Activated naive CD4-positive, alpha-beta T cell treated with anti-CD3 and anti-CD28 coated beads, Interleukin-2, amount 10 ng/mL, durations not matched to agents 7 days and 5 days (primary cell): ENCODE measurements around the gene CORO2B.
A peak's percentile ranks its signal among the peaks of the same experiment; 100 is the strongest.

Experiments
- CTCF ChIA-PET: fragments of 350-600 bp; sonication (Branson Sonifier 250); formaldehyde crosslinking; loops from one replicate; lab custom pipeline; 2021; ENCODE audit warnings: antibody characterized with exemption; lab: Charles Lee
- DNase-seq: peaks from one replicate; pipeline ENCODE4 v3.0.0-alpha.2; 2020
- H3K27ac Mint-ChIP-seq: one replicate; pipeline ENCODE4 v1.8.0; 2021; ENCODE audit warnings: mild to moderate bottlenecking, moderate library complexity, mixed read lengths
- H3K27me3 Mint-ChIP-seq: one replicate; pipeline ENCODE4 v1.8.0; 2021; ENCODE audit warnings: mild to moderate bottlenecking, mixed read lengths
- H3K36me3 Mint-ChIP-seq: one replicate; pipeline ENCODE4 v1.8.0; 2021; ENCODE audit warnings: mixed read lengths
- H3K4me1 Mint-ChIP-seq: one replicate; pipeline ENCODE4 v1.8.0; 2021; ENCODE audit warnings: mixed read lengths
- H3K4me3 Mint-ChIP-seq: one replicate; pipeline ENCODE4 v1.8.0; 2021; ENCODE audit warnings: mild to moderate bottlenecking, moderate library complexity, mixed read lengths
- H3K9me3 Mint-ChIP-seq: one replicate; pipeline ENCODE4 v1.8.0; 2021; ENCODE audit warnings: mixed read lengths

Gene CORO2B

GRCh38 chr15:68584756-68585573 lies 6.2 kb downstream of the CORO2B start:
- Mint-ChIP-seq H3K4me3 (no peak overlapping the region), H3K27ac (no peak overlapping the region), H3K36me3 (no peaks in the 10 kb centered on the region), H3K9me3 (no peaks in the 10 kb centered on the region), H3K4me1 (peaks cover 7% of the 10 kb centered on the region), H3K27me3 (peaks cover 34% of the 10 kb centered on the region)
- no peak for DNase-seq
- CTCF ChIA-PET, result no interaction called here

GRCh38 chr15:68585574-68586273 lies 6.9 kb downstream of the CORO2B start:
- Mint-ChIP-seq H3K4me3 (no peak overlapping the region), H3K9me3 (no peaks in the 10 kb centered on the region), H3K27ac (peak overlapping the region; percentile 26), H3K36me3 (no peaks in the 10 kb centered on the region), H3K27me3 (peaks cover 31% of the 10 kb centered on the region), H3K4me1 (peaks cover 7% of the 10 kb centered on the region)
- no peak for DNase-seq
- CTCF ChIA-PET, result no interaction called here

GRCh38 chr15:68586274-68586961 lies 7.6 kb downstream of the CORO2B start:
- Mint-ChIP-seq H3K27me3 (peaks cover 30% of the 10 kb centered on the region), H3K4me1 (peaks cover 7% of the 10 kb centered on the region), H3K36me3 (no peaks in the 10 kb centered on the region), H3K9me3 (no peaks in the 10 kb centered on the region), H3K4me3 (no peak overlapping the region), H3K27ac (no peak overlapping the region)
- DNase-seq, result no peak
- CTCF ChIA-PET, result no interaction called here

GRCh38 chr15:68587769-68588385 lies 9.1 kb downstream of the CORO2B start:
- H3K27ac Mint-ChIP-seq, result no peak overlapping the region
- peaks cover 7% of the 10 kb centered on the region for H3K4me1 Mint-ChIP-seq
- no peak for DNase-seq

GRCh38 chr15:68589053-68589452 lies 10.3 kb downstream of the CORO2B start:
- Mint-ChIP-seq H3K27ac (no peak overlapping the region), H3K9me3 (no peaks in the 10 kb centered on the region), H3K27me3 (peaks cover 20% of the 10 kb centered on the region), H3K4me3 (no peak overlapping the region), H3K36me3 (no peaks in the 10 kb centered on the region), H3K4me1 (peaks cover 7% of the 10 kb centered on the region)
- no peak for DNase-seq
- CTCF ChIA-PET, result interaction anchor here (1.1 to 1.4 kb wide), 2 partner anchors 17 to 85 kb away, joined by 3 to 5 read pairs; no protein-coding TSS in a partner anchor

More at GRCh38 chr15:68587769-68588385, 9.1 kb downstream of the CORO2B start:
- Mint-ChIP-seq H3K9me3 (no peaks in the 10 kb centered on the region), H3K36me3 (no peaks in the 10 kb centered on the region), H3K4me3 (no peak overlapping the region), H3K27me3 (peaks cover 21% of the 10 kb centered on the region)
- CTCF ChIA-PET, result interaction anchor here (1.1 kb wide), 1 partner anchor 16 kb away, joined by 3 read pairs; no protein-coding TSS in a partner anchor

GRCh38 chr15:68589783-68590710 lies 11.3 kb downstream of the CORO2B start:
- Mint-ChIP-seq H3K27me3 (peaks cover 26% of the 10 kb centered on the region), H3K4me1 (peaks cover 7% of the 10 kb centered on the region), H3K36me3 (no peaks in the 10 kb centered on the region), H3K9me3 (no peaks in the 10 kb centered on the region), H3K27ac (no peak overlapping the region), H3K4me3 (no peak overlapping the region)
- CTCF ChIA-PET, result interaction anchor here (1.4 kb wide), 1 partner anchor 84 kb away, joined by 5 read pairs; no protein-coding TSS in a partner anchor
- DNase-seq, result no peak

GRCh38 chr15:68590721-68591389 lies 12.1 kb downstream of the CORO2B start:
- Mint-ChIP-seq H3K27me3 (peaks cover 26% of the 10 kb centered on the region), H3K9me3 (no peaks in the 10 kb centered on the region), H3K27ac (no peak overlapping the region), H3K4me1 (peaks cover 7% of the 10 kb centered on the region), H3K4me3 (no peak overlapping the region), H3K36me3 (no peaks in the 10 kb centered on the region)
- DNase-seq, result no peak
- CTCF ChIA-PET, result no interaction called here

GRCh38 chr15:68592054-68592453 lies 13.3 kb downstream of the CORO2B start:
- peaks cover 7% of the 10 kb centered on the region for H3K4me1 Mint-ChIP-seq
- no peak overlapping the region for H3K4me3 Mint-ChIP-seq
- CTCF ChIA-PET, result interaction anchor here (0.9 kb wide), 1 partner anchor 42 kb away, joined by 3 read pairs; no protein-coding TSS in a partner anchor
- H3K27me3 Mint-ChIP-seq, result peaks cover 26% of the 10 kb centered on the region
- H3K36me3 Mint-ChIP-seq, result no peaks in the 10 kb centered on the region
- DNase-seq, result no peak
- no peak overlapping the region for H3K27ac Mint-ChIP-seq
- H3K9me3 Mint-ChIP-seq, result no peaks in the 10 kb centered on the region

- CTCF ChIA-PET, result interaction anchor here (0.9 kb wide), 1 partner anchor 42 kb away, joined by 3 read pairs; no protein-coding TSS in a partner anchor
- Mint-ChIP-seq H3K27me3 (peaks cover 26% of the 10 kb centered on the region), H3K36me3 (no peaks in the 10 kb centered on the region), H3K9me3 (no peaks in the 10 kb centered on the region), H3K4me1 (peaks cover 7% of the 10 kb centered on the region), H3K27ac (no peak overlapping the region), H3K4me3 (no peak overlapping the region)
- no peak for DNase-seq
These were observed 13.8 kb downstream of the CORO2B start for GRCh38 chr15:68592544-68592943.

GRCh38 chr15:68593341-68593740 lies 14.5 kb downstream of the CORO2B start:
- no peak overlapping the region for H3K4me3 Mint-ChIP-seq
- no peaks in the 10 kb centered on the region for H3K4me1 Mint-ChIP-seq
- H3K27ac Mint-ChIP-seq, result no peak overlapping the region
- DNase-seq, result no peak
- H3K9me3 Mint-ChIP-seq, result no peaks in the 10 kb centered on the region
- peaks cover 26% of the 10 kb centered on the region for H3K27me3 Mint-ChIP-seq
- H3K36me3 Mint-ChIP-seq, result no peaks in the 10 kb centered on the region
- CTCF ChIA-PET, result no interaction called here

- H3K27ac Mint-ChIP-seq, result no peak overlapping the region
- H3K27me3 Mint-ChIP-seq, result peaks cover 26% of the 10 kb centered on the region
These were observed 15.2 kb downstream of the CORO2B start for GRCh38 chr15:68593828-68594532.

GRCh38 chr15:68594533-68595259 lies 15.9 kb downstream of the CORO2B start:
- Mint-ChIP-seq H3K27ac (no peak overlapping the region), H3K4me3 (no peak overlapping the region), H3K27me3 (peaks cover 27% of the 10 kb centered on the region), H3K4me1 (no peaks in the 10 kb centered on the region), H3K36me3 (no peaks in the 10 kb centered on the region), H3K9me3 (no peaks in the 10 kb centered on the region)
- CTCF ChIA-PET, result no interaction called here
- no peak for DNase-seq

More at GRCh38 chr15:68593828-68594532, 15.2 kb downstream of the CORO2B start:
- H3K4me3 Mint-ChIP-seq, result no peak overlapping the region
- H3K36me3 Mint-ChIP-seq, result no peaks in the 10 kb centered on the region
- no peaks in the 10 kb centered on the region for H3K9me3 Mint-ChIP-seq
- no peak for DNase-seq
- H3K4me1 Mint-ChIP-seq, result no peaks in the 10 kb centered on the region
- CTCF ChIA-PET, result no interaction called here
